ENCODE data around the gene HNRNPUL1.

HNRNPUL1 gene

DNA sequence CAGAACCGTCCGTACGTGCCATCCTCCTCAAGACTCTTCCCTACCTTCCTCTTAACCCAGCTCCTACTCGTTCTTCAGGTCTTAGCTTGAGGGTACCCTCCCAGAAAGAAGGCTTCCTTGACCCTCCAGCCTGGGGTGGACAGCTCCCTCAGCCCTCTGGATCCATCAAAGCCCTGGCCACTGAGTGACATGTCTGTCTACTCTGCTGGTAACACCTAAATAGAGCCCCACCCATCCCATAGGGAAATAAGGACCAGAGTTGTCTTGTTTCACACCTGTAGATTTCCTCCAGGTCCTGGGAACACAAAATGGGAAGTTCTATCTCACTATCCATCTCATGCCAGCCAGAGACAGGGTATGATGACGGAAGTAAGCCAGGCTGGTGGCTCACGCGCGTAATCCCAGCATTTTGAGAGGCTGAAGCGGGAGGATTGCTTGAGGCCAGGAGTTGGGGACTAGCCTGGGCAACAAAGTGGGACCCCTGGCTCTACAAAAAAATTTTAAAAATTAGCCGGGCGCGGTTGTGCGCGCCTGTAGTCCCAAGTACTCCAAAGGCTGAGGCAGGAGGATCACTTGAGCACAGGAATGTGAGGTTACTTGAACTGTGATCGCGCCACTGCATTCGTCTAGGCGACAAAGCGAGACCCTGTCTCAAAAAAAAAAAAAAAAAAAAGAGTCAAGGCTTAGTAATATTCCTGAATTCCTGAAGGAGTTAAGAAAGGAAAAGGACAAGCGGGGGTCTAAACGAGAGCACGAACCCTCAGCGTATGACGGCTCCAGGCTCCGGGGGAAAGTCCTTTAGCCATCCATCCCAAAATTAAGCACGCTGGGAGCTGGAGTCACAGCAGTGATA, 45.2 kb downstream of the HNRNPUL1 start:
- peak; percentile 48 for DNase-seq

DNA sequence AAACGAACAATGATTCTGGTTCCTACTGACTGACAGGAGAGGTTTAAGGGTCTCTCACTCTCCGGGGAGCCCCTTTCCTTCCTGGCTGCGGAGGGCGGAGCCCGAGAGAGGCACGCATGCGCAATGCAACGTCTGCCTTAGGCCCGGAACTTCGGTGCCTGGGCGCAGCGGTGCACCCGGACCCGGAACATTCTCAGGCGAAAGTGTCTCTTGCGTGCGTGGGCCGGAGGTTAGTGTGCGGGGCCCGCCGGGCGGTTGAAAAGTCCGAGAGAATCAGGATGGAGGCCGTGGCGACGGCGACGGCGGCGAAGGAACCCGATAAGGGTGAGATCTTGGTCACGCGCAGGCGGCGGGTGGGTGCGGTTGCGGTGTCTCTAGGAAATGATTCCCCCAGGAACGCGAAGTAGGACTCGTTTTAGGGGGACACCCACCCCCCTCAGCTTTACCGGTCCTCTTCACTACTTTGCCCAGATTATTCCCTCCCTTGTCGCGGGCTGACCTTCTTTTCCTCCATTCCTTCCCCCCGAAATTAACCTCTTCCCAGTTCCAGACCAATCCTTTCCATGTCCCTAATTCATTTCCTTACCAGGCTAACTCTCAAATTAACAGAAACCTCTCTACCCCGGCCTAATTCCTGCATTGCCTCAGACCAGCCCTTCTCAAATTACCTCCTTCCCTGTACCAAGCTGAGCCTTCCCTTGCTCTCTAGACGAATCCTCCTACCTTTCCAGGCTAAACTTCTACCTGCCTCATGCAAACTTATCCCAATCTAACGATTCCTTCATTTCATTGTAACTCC, 46.1 kb downstream of the HNRNPUL1 start, which contains the start of gene CCDC97:
Gene CCDC97, plus strand, starts transcription at position 140 of the 799 bp plus-strand sequence. Its CDS starts 139 bp downstream, at position 279.
- peak; percentile 85 for DNase-seq

DNA sequence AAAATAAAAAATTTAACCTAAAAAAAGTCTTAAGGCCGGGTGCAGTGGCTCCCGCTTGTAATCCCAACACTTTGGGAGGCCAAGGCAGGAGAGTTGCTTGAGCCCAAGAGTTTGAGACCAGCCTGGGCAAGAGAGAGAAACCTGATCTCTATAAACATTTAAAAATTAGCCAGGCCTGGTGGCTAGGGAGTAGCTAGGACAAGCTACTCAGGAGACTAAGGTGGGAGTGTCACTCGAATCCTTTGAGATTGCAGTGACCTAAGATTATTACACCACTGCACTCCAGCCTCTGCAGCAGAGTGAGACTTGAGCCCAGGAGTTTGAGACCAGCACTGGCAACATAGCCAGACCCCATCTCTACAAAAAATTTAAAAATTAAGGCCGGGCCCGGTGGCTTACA, 46.9 kb downstream of the HNRNPUL1 start:
- DNase-seq = no peak

DNA sequence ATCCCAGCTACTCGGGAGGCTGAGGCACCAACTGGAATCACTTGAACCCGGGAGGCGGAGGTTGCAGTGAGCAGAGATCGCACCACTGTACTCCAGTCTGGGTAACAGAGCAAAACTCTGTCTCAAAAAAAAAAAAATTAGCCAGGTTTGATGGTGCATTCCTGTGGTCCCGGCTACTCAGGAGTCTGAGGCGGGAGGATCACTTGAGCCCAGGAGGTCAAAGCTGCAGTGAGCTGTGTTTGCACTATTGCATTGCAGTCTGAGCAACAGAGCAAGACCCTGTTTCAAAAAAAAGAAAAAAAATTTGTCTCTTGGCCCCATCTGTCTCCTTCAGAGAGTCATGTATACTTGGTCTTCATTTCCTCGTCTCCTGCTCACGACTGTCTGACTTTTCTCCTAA, 47.4 kb downstream of the HNRNPUL1 start:
- no peak for DNase-seq

DNA sequence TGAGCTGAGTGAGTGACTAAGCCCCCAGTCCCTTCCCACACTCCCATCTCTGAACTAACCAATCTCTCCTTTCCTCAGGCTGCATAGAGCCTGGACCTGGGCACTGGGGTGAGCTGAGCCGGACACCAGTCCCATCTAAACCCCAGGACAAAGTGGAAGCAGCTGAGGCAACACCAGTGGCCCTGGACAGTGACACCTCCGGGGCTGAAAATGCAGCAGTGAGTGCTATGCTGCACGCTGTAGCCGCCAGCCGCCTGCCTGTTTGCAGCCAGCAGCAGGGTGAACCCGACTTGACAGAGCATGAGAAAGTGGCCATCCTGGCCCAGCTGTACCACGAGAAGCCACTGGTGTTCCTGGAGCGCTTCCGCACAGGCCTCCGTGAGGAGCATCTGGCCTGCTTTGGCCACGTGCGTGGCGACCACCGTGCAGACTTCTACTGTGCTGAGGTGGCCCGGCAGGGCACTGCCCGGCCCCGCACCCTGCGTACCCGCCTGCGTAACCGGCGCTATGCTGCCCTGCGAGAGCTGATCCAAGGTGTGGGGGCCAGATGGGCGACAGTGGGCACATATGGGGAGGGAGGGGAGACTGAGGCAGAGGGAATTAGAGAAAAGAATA, 52.2 kb downstream of the HNRNPUL1 start:
- DNase-seq = no peak

DNA sequence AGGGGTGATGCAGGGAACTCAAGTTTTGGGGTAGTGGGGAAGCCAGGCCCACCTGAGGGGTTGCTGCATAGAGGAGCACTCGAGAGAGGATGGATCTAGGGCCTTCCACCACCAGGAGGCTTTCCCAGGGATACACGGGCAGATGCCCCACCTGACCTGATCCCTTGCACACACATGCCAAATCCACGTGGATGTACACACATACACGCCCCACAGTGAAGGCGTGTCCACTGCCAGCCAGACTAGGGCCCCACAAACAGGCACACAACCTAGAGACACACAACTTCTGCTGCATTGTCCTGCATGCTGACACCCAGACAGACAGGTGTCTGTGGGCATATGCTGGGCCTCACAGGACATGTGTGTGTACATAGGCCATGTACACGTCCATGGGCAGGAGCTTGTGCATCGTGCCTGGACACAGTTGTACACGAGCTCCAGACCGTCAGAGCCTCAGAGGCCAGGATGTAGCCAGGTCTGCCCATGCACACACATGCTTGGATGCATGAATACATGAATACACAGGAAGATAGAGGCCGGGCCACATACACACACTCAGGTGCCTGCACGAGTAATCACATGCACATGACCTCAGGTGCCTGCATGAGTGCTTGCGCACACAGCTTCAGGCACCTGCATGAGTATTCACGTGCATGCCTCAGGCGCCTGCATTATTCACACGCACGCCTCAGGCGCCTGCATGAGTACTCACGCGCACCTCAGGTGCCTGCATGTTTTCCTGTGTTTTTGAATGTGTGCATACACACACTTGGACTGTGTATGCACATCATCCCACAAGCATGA, 54.7 kb downstream of the HNRNPUL1 start:
- no peak for DNase-seq

DNA sequence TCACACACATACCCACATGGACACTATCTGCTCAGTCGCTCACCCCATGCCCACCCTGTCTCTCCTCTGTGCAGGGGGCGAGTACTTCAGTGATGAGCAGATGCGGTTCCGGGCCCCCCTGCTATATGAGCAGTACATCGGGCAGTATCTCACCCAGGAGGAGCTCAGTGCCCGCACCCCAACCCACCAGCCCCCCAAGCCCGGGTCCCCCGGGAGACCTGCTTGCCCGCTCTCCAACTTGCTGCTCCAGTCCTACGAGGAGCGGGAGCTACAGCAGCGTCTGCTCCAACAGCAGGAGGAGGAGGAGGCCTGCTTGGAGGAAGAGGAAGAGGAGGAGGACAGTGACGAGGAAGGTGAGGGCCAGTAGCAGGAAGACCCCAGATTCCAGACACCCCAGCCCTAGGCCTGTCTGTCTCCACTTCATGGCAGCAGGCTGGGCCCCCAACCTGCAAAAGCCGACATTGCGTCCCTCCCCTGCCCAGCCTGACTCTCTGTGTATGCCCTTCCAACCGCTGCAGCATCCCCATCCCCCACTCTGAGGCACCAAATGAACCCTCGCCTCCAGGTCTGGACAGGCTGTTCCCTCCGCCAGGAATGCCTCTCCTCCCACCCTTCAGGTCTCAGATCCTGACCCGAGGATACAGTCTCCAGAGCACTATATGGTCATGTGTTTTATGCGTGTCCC, 55.5 kb downstream of the HNRNPUL1 start:
- DNase-seq = no peak

DNA sequence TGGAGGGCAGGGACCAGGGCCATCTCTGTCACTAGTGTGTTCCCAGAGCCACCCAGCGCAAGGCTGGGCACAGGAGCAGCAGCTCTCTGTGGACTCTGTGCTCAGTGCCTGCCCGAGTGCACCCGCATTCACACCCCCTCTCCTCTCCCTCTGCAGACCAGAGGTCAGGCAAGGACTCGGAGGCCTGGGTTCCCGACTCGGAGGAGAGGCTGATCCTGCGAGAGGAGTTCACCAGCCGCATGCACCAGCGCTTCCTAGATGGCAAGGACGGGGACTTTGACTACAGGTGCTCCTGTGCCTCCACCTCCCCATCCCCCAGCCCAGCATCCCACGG, 56.0 kb downstream of the HNRNPUL1 start:
- DNase-seq = no peak

DNA sequence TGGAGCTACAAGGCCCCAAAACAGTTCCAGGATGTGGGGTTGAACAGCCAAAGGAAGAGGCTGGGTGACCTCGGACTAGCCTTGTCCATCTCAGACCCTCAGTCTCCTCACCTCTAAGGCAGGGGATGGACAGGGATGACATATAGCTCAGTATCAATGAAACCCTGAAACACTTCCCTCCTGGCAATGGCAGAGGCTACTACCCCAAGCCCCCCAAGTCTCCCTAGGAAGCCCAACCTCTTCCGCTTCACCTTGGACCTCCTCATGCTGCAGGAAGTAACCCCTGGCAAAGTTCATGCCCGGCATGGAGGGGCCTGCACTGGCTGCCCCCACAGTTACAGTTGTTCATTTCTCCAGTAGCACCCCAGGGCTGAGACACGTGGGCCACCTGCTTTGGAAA, 56.4 kb downstream of the HNRNPUL1 start:
- no peak for DNase-seq

DNA sequence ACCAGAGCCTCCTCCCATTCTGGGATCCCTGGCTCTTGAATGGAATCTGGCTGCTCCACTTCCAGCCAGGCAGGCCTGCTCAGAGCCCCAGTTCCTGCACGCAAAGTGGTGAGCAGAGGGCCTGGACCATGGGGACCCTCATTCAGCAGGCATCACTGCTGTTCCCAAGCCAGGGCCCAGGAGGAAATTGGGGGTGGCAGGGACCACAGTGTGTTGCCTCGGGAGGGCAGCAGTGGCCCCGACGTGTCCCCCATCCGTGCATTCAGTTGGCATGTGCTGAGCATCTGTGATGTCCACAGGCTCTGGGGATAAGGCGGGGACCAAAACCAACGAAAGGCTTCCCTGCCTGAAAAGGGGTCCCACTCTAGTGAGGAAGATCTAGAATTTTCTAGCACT, 57.0 kb downstream of the HNRNPUL1 start:
- no peak for DNase-seq

DNA sequence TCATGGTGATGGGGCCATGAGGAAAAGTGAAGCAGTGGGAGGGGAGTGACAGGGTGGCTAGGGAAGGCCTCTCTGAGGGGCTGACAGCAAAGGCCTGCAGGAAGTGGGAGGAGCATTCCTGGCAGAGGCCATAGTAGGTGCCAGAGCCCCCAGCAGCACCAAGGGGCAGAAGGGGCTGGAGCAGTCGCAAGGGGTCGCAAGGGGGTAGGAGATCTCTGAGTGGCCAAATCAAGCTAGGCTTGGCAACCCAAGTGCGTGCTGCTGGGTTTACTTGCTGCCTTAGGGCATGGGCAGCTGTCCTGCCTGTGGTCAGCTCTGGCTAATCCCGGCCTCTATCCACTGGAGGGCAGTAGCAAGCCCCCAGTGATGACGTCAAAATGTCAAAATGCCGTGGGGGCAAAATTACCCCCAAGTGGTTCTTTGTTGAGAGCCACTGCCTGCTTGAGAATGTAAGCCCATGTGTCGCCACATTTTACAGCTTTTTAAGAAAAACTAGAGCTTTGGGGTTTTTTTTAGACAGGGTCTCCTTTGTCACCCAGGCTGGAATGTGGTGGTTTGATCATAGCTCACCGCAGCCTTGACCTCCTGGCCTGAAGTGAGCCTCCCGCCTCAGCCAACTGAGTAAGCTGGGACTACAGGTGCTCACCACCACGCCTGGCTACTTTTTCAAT, 57.6 kb downstream of the HNRNPUL1 start:
- DNase-seq = no peak

DNA sequence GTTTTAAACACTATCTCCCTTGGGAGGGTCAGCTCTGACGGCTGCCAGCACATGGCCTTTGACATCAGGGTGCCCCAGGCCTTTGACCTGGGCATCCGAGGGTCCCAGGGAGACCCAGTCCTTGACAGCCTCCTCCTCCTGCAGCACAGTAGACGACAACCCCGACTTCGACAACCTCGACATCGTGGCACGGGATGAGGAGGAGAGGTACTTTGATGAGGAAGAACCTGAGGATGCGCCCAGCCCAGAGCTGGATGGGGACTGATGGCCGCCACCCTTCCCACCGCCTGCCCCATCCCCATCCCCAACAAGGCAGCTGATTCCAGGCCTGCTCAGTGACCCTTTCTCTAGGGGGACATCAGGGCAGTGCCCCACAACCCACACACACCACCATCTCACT, 58.3 kb downstream of the HNRNPUL1 start:
- no peak for DNase-seq

DNA sequence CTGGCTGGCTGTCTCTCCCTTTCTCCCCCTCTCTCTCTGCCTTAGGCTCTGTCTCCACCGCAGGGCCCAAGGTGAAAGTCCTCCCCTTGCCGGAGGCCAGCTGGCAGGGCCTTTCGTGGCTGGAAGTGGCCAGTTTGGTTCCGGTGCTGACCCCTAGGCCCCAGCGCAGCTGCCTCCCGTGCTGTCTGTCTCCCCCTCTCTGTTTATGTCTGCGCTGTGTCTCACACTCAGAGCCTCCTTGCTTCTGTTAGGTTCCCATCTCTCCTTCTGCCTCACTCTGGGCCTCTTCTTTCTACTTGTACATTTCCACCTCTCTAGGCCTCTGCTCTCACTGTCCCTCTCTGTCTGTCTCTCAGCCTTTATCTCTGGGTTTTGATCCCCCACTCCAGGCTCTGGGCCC, 58.9 kb downstream of the HNRNPUL1 start:
- no peak for DNase-seq

DNA sequence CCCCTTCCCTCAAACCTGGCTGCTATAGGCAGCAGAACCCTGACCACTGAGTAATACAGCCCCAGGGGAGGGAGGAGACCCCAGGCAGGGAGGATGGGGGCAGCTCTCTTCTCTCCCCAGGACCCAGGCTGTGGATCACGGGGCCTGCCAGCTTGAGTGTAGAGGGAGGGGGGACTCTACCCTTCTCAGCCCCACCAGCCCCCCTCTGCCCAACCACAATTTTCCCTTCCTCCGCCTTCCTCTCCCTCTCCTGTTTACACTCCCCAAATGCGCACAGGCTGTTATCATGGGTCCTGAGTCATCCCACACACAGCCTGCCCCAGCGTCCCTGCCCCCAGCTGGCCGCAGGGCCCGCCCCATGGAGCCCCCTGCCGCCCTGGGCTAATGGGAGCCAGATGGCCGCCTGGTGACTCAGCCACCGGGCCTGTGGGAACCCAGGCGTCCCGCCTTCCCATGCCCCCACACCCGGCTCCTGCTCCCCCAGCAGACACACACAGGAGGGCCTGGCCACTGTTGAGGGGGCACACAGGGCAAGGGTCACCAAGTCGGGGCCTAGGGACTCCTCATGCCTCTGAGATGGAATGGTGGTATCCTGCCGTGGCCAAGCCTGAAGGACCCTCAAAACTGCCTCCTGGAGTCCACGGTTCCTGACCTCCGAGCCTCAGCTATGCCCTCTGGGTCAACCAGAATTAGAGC, 59.4 kb downstream of the HNRNPUL1 start:
- DNase-seq = peak; percentile 86

DNA sequence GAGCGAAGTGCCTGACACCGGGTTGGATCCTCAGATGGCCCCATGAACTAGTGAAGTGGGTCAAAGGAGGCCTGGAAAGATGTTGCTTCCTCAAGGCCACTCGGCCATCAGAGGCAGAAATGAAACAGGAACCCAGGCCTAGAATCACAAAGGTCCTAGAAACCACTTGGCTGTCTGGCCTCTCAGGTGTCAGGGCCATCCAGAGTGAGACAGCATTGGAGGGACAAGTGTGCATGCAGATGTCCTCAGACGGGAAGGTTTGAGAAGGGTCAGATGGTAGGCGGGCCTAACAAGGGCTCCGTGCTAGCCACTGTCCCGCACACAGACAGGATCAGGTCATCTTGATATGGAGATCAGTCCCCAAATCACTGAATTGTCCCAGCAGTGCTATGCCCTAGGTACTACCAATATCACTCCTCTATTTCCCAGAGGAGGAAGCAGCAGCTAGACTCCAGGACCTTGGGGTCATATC, 60.1 kb downstream of the HNRNPUL1 start:
- DNase-seq = peak; percentile 82

DNA sequence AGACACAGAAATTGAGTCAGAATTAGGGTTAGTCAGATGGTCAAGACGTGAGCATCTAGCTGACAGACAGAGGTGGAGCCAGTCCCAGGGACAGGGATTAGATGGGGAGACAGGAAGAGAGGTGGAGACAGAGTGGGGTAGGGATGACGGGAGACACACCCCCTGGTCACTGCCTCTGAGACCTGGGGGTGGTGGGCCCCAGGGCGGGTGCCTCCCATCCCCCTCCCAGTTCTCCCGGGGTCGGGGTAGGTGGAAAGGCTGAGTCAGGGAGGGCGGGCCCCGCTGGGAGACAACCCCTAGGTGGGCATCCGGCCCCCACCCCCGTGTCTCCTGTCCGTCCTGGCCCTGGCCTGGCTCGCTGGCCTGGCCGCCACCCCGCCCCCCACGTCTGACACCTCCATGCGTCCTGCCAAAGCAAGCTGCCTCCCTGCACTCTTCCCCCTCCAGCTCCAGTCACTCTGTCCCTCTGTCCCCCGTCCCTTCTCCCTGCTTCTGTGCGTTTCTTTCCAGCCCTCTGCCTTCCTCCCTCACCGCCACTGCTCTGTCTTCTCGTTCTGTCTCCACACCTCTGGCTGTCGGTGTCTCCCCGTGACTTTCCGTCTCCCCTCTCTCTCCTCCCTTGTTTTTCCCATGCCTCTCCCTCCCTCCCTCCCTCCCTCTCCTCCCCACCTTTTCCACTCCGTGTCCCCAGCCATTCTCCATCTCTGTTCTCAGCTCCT, 60.9 kb downstream of the HNRNPUL1 start:
- DNase-seq = no peak

DNA sequence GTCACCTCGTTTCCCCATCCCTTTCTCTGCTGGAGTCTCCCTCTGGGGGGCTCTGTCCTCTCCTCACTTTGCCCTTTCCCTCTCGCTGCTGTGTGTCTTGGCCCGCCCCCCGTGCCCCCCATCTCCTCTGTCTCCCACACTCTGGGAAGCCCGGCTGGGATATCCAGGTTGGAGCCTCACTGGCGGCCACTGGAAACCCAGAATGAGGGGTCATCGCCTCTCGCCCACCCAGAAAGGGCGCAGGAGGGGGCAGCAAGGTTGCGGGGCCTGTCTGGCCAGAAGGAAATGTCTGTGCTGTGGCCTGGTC, 61.4 kb downstream of the HNRNPUL1 start:
- no peak for DNase-seq

DNA sequence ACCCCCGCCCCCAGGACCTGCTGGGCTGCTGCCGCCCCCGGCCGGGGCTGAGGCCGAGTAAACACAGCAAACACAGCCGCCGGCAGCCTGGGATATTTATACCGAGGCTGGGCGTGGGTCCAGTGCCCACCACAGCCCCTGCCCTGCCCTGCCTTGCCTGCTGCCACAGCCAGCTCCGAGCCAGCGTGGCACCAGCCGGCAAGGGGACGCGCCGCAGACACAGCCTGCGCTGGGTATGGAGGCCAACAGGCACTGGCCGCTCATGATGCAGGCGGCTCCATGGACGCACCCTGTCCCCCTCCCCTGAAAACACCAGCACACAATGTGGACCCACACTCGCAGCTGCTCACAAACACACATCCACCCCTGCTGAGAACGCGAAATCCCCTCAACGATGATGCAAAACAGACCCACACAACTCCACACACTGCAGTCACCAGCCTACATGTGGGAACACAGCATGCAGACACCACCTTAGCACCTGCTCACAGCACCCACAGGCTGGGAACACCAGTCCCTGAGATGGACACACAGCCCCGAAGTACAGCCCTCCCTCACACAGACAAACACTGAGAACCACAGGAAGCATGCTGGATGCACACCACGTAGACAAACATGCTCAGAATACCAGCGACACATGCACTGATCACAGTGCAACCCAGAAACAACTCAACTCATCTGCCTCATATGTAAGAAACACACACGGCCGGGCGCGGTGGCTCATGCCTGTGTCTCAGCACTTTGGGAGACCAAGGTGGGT, 62.0 kb downstream of the HNRNPUL1 start:
- no peak for DNase-seq

DNA sequence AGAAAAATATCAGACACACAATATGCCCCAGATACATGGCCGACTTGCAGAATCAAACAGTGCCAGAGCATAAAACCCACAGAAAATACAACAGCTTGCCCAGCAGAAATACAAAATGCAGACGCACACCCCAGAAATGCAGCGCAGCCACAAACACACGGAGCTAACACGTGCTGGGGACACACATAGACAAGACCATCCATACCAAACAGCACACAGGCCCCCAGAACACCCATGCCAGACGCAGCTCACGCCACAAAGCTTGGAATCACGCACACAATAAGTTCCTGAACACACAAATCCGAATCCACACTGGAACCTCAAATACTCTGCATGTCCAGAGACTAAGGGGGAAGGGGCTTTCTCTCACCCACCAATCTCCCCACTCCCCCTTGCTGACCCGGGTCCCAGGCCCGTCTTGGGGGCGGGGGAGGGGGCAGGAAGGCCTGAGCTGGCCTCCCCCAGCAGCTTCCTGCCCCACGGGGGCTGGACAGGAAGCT, 63.0 kb downstream of the HNRNPUL1 start:
- DNase-seq = no peak
